ENCODE results near the gene CLCF1.

CLCF1 gene

DNA sequence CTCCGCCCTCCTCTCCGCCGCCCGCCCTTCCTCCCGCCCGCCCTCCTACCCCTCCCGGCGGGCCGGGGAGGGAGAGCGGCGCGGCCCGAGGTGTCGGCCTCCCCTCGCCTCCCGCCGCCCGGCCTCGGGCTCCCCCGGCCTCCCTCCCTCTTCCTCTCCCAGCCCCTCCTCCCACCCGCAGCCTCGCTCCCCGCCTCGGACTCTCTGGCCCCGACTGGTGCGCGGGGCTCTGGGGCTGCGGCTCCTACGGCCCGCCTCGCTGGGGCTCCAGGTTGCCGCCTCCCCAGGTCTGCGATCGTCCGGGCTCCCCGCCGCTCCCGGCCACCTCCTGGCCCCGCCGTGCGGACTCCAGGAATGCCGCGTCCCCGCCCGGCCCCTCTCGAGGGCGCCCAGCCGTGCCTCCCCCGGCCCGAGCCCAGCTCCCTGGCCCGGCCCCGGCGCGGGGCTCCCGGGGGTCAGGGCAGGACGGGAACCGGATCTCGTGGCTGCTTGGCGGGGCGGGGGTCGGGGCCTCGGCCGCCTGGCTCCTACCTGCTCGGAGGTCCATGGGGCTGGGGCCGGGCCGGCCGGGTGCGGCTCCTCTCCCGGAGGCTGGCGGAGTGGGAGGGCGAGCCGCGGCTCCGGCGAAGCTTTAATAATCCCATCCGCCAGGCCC is at the start of gene CLCF1:
CLCF1 (minus strand) TSS at position 606 of the 655 bp plus-strand sequence; CDS start at position 547, 59 bp downstream.
- peak; percentile 13 for DNase-seq

DNA sequence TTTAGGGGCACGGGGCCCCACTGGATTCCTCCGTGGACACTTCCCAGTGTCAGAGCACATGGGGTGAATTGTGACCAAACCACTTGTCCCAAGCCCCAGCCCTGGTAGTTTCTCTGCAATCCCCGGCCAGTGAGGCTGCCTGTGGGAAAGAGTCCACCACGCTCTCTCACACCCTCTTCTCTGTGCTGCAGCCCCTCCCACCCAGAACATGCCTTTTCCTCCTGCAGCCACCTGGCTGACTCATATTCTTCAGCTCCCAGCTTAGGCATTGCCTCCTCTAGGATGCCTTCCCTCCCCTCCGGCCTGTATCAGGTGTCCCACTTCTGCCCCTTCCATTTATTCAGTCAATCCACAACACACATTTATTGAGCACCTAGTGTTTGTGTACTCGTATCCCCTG is 49.5 kb upstream of the CLCF1 start:
- DNase-seq: no peak

DNA sequence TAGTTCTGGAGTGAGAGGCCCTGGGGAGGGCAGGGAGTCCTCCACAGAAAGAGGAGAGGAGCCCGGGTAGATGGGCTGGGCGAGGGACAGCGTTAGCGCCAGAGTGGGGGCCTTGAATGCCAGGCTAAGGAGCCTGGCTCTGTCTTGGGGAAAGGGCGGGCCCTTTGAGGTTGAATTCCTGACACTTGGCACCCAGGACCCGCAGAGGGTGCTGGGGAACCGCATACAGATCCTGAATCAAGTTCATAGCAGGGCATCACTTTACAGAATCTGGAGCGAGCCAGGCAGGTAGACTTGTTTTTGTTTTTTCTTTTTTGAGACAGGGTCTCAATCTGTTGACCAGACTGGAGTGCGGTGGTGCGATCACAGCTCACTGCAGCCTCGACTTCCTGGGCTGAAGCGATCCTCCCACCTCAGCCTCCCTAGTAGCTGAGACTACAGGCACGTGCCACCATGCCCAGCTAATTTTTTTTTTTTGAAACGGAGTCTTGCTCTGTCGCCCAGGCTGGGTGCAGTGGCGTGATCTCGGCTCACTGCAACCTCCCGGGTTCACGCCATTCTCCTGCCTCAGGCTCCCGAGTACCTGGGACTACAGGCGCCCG is 48.1 kb upstream of the CLCF1 start:
- DNase-seq: no peak

DNA sequence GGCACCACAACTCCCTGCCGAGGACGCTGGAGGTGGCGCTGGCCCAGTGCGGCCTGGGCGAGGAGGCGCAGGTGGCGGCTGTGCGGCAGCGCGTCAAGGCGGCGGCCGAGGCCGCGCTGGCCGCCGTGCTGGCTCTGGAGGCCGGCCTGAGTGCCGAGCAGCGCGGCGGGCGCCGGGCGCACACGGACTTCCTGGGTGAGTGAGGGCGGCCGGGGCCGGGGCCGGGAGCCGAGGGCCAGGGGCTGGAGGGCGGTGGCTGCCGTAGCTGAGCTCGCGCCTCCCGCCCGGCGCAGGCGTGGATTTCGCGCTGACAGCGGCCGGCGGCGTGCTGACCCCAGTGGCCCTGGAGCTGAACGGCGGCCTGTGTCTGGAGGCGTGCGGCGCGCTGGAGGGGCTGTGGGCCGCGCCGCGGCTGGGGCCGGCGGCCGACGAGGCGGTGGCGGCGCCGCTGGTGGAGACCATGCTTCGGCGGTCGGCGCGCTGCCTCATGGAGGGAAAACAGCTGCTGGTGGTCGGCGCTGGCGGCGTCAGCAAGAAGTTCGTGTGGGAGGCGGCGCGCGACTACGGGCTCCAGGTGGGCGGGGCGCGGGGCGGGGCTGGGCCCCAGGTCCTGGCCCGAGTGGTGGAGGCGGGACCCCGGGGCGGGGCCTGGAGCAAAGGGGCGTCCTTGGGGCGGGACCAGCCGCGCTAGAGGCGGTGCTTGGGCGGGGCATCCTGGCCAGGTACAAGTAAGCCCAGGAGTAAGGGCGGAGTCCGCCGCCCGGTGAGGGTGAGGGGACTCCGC is 47.4 kb upstream of the CLCF1 start:
- peak; percentile 88 for DNase-seq

GRCh38 chr11:67420147-67420645 is 46.8 kb upstream of the CLCF1 start:
- DNase-seq: no peak

DNA sequence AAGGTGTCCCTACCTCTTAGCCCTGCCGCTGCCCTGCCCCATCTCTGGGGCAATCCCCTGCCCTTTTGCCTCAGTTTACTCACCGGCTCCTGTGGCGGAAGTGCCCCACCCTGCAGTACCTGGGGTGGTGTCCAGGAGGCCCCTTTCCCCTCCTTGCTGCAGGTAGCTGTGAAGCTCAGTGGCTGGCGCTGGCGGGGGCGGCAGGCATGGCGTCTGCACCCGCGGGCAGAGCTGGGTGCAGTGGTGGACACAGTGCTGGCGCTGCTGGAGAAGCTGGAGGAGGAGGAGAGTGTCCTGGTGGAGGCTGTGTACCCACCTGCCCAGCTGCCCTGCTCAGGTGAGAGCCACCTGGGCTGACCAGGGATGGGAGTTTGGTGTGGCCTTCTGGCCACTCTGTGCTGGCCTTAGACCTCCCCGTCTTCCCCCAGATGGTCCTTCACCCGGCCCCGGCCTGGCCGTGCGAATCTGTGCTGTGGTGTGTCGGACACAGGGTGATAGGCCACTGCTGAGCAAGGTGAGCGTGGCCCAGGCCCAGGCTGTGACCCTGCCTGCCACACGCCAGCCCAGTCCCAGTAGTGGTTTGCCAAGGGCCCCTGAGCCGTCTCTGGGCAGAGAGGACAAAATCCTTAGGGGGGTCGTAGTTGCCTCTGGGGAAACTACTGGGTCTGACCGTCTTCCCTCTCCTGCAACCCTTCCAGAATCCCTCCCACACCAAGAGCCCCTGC is 46.1 kb upstream of the CLCF1 start:
- DNase-seq: no peak

GRCh38 chr11:67418476-67419281 is 45.3 kb upstream of the CLCF1 start:
- no peak for DNase-seq

DNA sequence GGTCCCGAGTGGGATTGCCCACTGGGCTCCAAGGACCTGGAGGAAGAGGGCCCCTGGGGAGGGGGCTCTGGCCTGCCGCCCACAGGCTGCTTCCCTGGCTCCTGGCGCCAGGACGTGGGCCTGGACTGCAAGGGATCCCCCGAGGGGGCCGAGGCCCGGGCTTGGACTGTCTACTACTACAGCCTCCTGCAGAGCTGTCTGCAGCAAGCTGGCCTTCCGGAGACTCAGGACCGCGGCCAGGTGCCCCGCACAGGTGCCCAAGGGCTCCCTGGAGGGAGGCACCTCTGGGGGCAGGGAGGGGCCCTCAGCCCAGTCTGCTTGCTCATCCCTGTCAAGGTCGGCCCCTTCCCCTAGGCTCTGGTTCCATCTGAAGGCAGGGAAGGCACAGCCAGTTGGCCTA is 44.0 kb upstream of the CLCF1 start:
- no peak for DNase-seq

GRCh38 chr11:67416416-67417335 is 43.3 kb upstream of the CLCF1 start:
- DNase-seq: peak; percentile 25

DNA sequence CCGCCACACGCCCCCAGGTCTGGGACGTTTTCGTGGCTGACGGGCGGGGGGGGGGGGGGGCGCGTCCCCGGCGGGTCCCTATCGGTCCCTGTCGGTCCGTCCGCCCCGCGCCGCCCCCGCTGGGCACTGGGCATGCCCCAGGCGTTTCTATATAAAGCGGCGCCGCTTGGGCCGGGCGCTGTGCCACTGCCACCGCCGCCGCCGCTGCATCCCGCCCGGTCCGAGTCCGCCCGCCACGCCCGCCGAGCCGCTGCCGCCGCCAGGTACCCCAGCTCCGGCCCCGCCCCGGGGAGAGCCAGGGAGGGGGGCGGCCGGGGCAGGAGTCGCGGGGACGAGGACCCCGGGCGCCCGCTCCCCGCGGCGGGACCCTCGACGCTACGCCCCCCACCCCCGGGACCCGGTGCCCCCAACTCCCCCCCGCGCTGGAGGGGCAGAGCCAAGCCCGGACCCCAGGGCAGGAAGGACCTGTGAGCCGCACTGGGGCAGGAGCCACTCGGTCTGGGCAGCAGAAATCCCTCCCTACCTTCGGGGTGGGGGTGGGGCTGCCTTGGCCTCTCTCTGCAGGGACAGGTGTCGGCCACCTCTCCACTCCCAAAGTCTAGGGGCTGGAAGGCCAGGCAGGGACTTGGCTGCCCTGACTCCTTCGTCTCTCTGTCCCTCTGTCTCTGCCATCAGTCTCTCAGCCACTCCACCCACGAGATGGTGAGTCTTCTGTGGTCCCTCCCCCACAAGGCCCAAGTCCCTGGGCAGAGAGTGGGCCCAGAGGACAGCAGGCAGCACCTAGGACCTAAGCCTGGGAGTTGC is 42.3 kb upstream of the CLCF1 start, which contains the start of gene CARNS1:
CARNS1 (plus strand) TSS at position 178 of the 804 bp plus-strand sequence; CDS start at position 700, 522 bp downstream.
- DNase-seq: no peak

GRCh38 chr11:67413266-67413849 is 40.0 kb upstream of the CLCF1 start:
- DNase-seq: no peak

DNA sequence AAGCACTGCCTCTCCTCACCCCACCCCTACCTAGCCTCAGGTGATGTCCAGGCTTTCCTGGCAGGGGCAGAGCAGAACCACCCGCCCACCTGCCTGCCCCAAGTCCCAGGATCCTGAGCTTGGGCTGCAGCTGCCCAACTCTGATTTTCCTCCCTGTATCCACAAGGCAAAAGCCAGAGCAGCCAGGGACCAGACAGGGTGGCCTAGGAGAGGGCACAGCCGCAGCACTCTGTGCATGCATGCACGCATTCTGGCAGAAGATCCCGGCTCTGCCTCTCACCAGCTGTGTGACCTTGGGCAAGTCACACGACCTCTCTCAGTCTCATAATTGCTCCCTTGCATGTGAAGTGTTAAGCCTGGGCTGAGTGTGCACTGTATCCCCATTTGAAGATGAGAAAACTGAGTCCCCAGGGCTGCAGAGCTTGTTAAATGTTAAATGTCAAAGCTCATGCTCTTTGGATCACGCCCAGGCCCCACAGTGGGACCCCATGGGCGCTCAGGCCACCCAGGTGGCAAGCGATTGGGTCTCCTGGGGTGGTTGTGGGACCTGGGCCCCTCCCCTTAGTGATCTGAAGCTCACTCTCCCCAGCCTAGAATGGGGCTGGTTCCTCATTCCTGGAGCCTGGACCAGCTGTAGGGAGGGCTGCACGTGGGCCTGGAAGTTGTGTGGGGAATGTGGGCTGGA is 39.2 kb upstream of the CLCF1 start:
- DNase-seq: no peak

GRCh38 chr11:67411785-67412152 is 38.4 kb upstream of the CLCF1 start:
- no peak for DNase-seq

- DNase-seq: no peak
Observed at GRCh38 chr11:67410984-67411784, 37.8 kb upstream of the CLCF1 start.

GRCh38 chr11:67410369-67410831 is 37.0 kb upstream of the CLCF1 start:
- no peak for DNase-seq

DNA sequence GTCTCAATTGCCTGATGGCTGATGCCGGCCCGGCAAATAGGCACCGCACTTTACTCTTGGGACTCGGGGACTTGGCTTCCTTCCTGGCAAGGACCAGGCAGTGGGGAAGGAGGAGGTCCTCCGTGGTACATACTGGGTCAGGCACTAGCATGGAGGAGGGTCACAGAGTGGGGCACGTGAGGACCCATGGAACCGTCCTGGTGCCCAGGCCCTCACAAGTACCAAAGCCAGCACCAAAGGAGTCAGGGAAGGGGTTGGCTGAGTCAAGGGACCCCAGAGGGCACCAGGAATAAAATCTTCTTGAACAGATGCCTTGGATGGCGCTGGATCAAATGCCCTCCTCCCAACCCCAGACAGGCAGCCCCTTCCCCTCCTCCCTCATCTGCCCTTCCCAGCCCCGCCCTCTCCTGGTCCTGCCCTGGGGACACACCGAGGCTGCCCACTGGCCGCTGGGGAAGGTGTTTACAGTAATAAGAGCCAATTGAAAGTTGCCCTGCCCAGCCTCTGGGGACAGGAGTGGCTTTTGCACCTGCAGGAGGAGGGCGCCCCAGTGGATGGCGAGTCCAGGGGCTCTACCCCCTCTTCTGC is 36.5 kb upstream of the CLCF1 start:
- DNase-seq: peak; percentile 46

DNA sequence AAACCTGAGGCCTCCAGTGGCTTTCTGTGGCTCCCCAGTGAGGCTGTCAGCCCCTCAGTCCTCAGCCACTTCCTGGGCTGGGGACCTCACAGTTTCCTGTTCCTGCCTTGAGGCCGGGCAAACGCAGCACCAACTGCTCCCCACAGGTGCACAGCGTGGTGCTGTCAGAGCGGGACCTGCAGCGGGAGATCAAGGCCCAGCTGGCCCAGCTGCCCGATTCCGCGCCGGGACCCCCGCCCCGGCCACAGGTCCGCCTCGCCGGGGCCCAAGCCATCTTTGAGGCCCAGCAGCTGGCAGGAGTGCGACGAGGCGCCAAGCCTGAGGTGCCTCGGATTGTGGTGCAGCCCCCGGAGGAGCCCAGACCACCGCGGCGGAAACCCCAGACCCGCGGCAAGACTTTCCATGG is 35.9 kb upstream of the CLCF1 start:
- DNase-seq: no peak
